ENCODE data around the gene STRN. TPM values are rescaled to one million over a fixed set of nuclear protein-coding genes. Genes with fewer than 3 reads are reported as not detected.
A peak's percentile ranks its signal among the peaks of the same experiment; 100 is the strongest.
"Not testable (repeated sequence)": the region's sequence is repeated elsewhere in the genome, so short reads cannot be mapped to it uniquely, and the experiment has no call there.

The STRN gene
- total RNA-seq, 1 experiment from 2014 or later: 37.6 TPM

DNA sequence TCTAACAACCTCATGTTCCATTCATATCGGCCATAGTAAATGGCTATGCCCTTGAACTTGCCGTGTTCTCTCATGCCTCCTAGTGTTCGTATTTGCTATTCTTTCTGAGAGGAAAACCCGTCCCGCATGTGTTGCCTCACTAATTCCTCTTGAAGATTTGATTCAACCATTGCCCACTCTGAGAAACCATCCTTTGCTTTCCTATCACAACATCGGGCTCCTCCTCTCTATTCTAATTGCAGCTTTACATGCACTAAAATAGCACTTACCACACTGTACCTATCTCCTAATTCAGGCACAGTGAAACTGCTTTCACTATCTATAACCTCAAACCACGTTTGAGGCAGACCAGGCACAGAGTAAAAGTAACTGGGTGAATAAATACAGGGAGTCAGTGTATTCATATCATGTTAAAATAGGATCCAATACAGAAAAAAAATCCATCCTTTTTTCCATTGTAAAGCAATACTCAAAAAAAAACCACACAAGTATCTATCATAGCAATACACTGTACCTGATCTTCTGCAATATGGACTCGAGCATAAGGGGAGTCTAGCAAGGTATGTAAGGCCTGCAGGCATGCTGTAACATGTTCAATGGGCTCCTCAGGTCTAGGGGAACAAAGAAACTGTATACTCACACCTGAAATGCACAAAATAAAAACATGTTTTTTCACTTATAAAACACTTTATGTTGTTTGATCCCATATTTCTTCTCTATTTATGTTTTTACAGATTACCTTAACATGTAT, 39.0 kb upstream of the STRN start:
- ChIA-PET POLR2A (ENCODE audit: unreplicated experiment) (no interaction called here), CTCF (no interaction called here)
- Histone ChIP-seq H3K27me3 (ENCODE audit: insufficient read depth, low read depth) (no peaks in the 10 kb centered on the region), H3F3A (ENCODE audit: insufficient read depth, low read depth) (peaks cover 10% of the 10 kb centered on the region), H3K79me2 (ENCODE audit: low read depth) (no peaks in the 10 kb centered on the region), H2AFZ (no peak overlapping the region), H3K36me3 (ENCODE audit: low read depth) (peaks cover 19% of the 10 kb centered on the region; the same call in 1 of the 2 replicates), H3K4me3 (no peak overlapping the region), H3K9me2 (ENCODE audit: insufficient read depth) (no peaks in the 10 kb centered on the region), H3K4me2 (no peak overlapping the region), H4K20me1 (ENCODE audit: insufficient read depth) (no peaks in the 10 kb centered on the region), H3K27ac (no peak overlapping the region), H3K9me3 (ENCODE audit: insufficient read depth, low read depth) (no peaks in the 10 kb centered on the region), H3K4me1 (replicated peaks; ENCODE audit: insufficient read depth) (peaks cover 16% of the 10 kb centered on the region)
- intact Hi-C loops (cut with micrococcal nuclease; ENCODE audit: unreplicated experiment): loop anchor here (10.0 kb wide), 1 partner anchor 100 kb away; no protein-coding TSS in a partner anchor
- no peak for DNase-seq
- TF ChIP-seq, protein P1, sequence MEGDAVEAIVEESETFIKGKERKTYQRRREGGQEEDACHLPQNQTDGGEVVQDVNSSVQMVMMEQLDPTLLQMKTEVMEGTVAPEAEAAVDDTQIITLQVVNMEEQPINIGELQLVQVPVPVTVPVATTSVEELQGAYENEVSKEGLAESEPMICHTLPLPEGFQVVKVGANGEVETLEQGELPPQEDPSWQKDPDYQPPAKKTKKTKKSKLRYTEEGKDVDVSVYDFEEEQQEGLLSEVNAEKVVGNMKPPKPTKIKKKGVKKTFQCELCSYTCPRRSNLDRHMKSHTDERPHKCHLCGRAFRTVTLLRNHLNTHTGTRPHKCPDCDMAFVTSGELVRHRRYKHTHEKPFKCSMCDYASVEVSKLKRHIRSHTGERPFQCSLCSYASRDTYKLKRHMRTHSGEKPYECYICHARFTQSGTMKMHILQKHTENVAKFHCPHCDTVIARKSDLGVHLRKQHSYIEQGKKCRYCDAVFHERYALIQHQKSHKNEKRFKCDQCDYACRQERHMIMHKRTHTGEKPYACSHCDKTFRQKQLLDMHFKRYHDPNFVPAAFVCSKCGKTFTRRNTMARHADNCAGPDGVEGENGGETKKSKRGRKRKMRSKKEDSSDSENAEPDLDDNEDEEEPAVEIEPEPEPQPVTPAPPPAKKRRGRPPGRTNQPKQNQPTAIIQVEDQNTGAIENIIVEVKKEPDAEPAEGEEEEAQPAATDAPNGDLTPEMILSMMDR (conservative IDR thresholded peaks at IDR 0.05): no peak
- TF ChIP-seq EZH2 (IDR thresholded peaks at IDR 0.05; ENCODE audit: low read depth): no peak
- no TSS peak for BruUV-seq (replicated peaks)

DNA sequence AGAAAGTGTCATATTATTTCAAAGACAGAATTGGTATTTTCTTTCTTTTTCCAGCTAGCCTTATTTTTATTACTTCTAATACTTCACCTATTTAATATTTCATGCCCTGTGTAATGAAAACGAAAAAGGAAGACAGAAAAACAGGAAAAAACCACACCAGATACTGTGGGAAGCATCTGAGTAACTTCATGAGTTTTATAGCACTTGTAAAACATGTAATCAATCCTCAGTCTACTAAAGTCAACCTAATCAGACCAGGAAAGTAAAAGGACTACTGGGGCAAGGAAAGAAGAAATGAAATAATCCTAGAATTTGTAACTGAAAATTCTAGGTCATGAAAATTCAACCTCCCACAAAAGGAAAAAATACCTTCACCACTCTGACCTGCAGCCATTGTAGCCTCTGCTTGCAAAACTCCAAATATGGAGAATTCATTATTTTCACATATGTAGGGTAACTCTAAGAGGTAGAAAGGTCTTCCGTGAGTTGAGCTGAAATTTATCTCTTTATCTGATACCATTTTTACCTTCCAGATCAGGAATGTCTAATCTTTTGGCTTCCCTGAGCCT, 34.7 kb upstream of the STRN start:
- ChIA-PET CTCF (interaction anchor here (0.7 kb wide), 1 partner anchor 379 kb away, joined by 7 read pairs; no protein-coding TSS in a partner anchor), POLR2A (ENCODE audit: unreplicated experiment) (no interaction called here)
- H3F3A ChIP-seq (ENCODE audit: insufficient read depth, low read depth): peaks cover 13% of the 10 kb centered on the region
- H3K27me3 ChIP-seq (ENCODE audit: insufficient read depth, low read depth): no peaks in the 10 kb centered on the region
- no peak for TF ChIP-seq EZH2 (IDR thresholded peaks at IDR 0.05; ENCODE audit: low read depth)
- TF ChIP-seq, protein P1 (conservative IDR thresholded peaks at IDR 0.05): no peak
- H3K9me3 ChIP-seq (ENCODE audit: insufficient read depth, low read depth): no peaks in the 10 kb centered on the region
- intact Hi-C loops (cut with micrococcal nuclease; ENCODE audit: unreplicated experiment): loop anchor here (10.0 kb wide), 1 partner anchor 96 kb away; no protein-coding TSS in a partner anchor
- no peak for DNase-seq
- no peaks in the 10 kb centered on the region for H3K9me2 ChIP-seq (ENCODE audit: insufficient read depth)
- no peaks in the 10 kb centered on the region for H4K20me1 ChIP-seq (ENCODE audit: insufficient read depth)
- no TSS peak for BruUV-seq (replicated peaks)
- no peak overlapping the region for H2AFZ ChIP-seq
- no peaks in the 10 kb centered on the region for H3K79me2 ChIP-seq (ENCODE audit: low read depth)
- peaks cover 26% of the 10 kb centered on the region; the same call in 1 of the 2 replicates for H3K36me3 ChIP-seq (ENCODE audit: low read depth)
- peak overlapping the region; percentile 48 for H3K4me2 ChIP-seq
- H3K4me3 ChIP-seq: no peak overlapping the region
- H3K4me1 ChIP-seq (replicated peaks; ENCODE audit: insufficient read depth): peaks cover 26% of the 10 kb centered on the region
- H3K27ac ChIP-seq: peak overlapping the region; percentile 92

DNA sequence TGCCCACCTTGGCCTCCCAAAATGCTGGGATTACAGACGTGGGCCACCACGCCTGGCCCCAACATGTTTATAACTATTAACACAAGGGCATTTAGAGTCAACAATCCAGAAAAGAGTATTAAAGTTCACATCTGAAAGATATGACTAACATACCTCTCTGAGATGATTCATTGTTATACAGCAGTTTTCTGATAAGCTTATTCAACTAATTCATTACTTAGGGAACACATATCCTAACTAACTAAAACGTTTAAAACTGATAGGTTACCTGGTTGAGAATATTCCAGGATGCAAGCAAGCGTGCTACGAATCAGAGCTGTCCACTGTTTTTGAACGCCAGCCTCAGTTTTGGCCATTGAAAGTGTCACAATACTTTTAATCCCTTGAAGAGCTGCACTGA, 34.0 kb upstream of the STRN start:
- intact Hi-C loops (cut with micrococcal nuclease; ENCODE audit: unreplicated experiment): loop anchor here (10.0 kb wide), 1 partner anchor 96 kb away; no protein-coding TSS in a partner anchor
- peak overlapping the region; percentile 63; the same call in 1 of the 2 replicates for H2AFZ ChIP-seq
- peak; percentile 21 to 81 for DNase-seq
- H3K9me2 ChIP-seq (ENCODE audit: insufficient read depth): no peaks in the 10 kb centered on the region
- peaks cover 13% of the 10 kb centered on the region for H3F3A ChIP-seq (ENCODE audit: insufficient read depth, low read depth)
- peaks cover 22% of the 10 kb centered on the region; the same call in 1 of the 2 replicates for H3K36me3 ChIP-seq (ENCODE audit: low read depth)
- TF ChIP-seq, protein P1 (conservative IDR thresholded peaks at IDR 0.05): no peak
- TF ChIP-seq EZH2 (IDR thresholded peaks at IDR 0.05; ENCODE audit: low read depth): no peak
- peaks cover 26% of the 10 kb centered on the region for H3K4me1 ChIP-seq (replicated peaks; ENCODE audit: insufficient read depth)
- no peaks in the 10 kb centered on the region for H4K20me1 ChIP-seq (ENCODE audit: insufficient read depth)
- H3K27ac ChIP-seq: peak overlapping the region; percentile 92
- H3K9me3 ChIP-seq (ENCODE audit: insufficient read depth, low read depth): no peaks in the 10 kb centered on the region
- H3K4me3 ChIP-seq: no peak overlapping the region
- no peaks in the 10 kb centered on the region for H3K27me3 ChIP-seq (ENCODE audit: insufficient read depth, low read depth)
- H3K79me2 ChIP-seq (ENCODE audit: low read depth): no peaks in the 10 kb centered on the region
- ChIA-PET POLR2A (ENCODE audit: unreplicated experiment) (no interaction called here), CTCF (no interaction called here)
- peak overlapping the region; percentile 48 for H3K4me2 ChIP-seq
- BruUV-seq (replicated peaks): TSS peak; percentile 40

DNA sequence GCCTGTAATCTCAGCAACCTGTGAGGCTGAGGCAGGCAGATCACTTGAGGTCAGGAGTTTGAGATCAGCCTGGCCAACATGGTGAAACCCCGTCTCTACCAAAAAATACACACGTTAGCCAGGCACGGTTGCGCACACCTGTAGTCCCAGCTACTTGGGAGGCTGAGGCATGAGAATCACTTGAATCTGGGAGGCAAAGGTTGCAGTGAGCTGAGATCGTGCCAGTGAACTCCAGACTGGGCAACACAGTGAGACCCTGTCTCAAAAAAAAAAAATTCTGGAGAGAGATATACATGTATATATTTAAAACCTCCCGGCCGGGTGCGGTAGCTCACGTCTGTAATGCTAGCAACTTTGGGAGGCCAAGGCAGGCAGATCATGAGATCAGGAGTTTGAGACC, 33.1 kb upstream of the STRN start:
- H3F3A ChIP-seq (ENCODE audit: insufficient read depth, low read depth): peaks cover 13% of the 10 kb centered on the region
- H4K20me1 ChIP-seq (ENCODE audit: insufficient read depth); H3K4me2 ChIP-seq; H3K4me3 ChIP-seq; H3K9me2 ChIP-seq (ENCODE audit: insufficient read depth); intact Hi-C loops (cut with micrococcal nuclease; ENCODE audit: unreplicated experiment); CTCF ChIA-PET; DNase-seq; POLR2A ChIA-PET (ENCODE audit: unreplicated experiment); H3K9me3 ChIP-seq (ENCODE audit: insufficient read depth, low read depth); H3K79me2 ChIP-seq (ENCODE audit: low read depth); H3K27me3 ChIP-seq (ENCODE audit: insufficient read depth, low read depth); H2AFZ ChIP-seq; BruUV-seq (replicated peaks): not testable (repeated sequence)
- peaks cover 26% of the 10 kb centered on the region for H3K4me1 ChIP-seq (replicated peaks; ENCODE audit: insufficient read depth)
- H3K36me3 ChIP-seq (ENCODE audit: low read depth): peaks cover 20% of the 10 kb centered on the region; the same call in 1 of the 2 replicates
- H3K27ac ChIP-seq: peak overlapping the region; percentile 92
